CD4-positive, alpha-beta memory T cell (primary cell): ENCODE results near the gene CMPK1. TPM values are rescaled to one million over a fixed set of nuclear protein-coding genes. Genes with fewer than 3 reads are reported as not detected.

Source experiments
- CTCF ChIA-PET: fragments of 350-600 bp; sonication (Branson Sonifier 250); formaldehyde crosslinking; loops from one replicate; lab custom pipeline; 2021; ENCODE audit warnings: inconsistent platforms; ENCODE audit not compliant: partially characterized antibody; lab: Charles Lee
- POLR2A ChIA-PET: fragments of 350-600 bp; sonication (Branson Sonifier 250); formaldehyde crosslinking; loops from one replicate; lab custom pipeline; 2021; ENCODE audit not compliant: partially characterized antibody; lab: Charles Lee
- DNase-seq, 5 donors: peaks; one replicate each; pipeline versions ENCODE4 v3.0.0 to v3.0.0-alpha.2; 2020 to 2022; ENCODE audit warnings: mixed read lengths in 1 of 5
- H3K27ac ChIP-seq: one replicate; pipeline ENCODE4 v1.7.0; 2013; ENCODE audit warnings: low read depth, low read length
- H3K27me3 ChIP-seq: 2 replicates; pipeline ENCODE4 v1.7.0; 2013; ENCODE audit warnings: mild to moderate bottlenecking, low read length, moderate library complexity; ENCODE audit not compliant: insufficient read depth
- H3K36me3 ChIP-seq: 2 replicates; pipeline ENCODE4 v1.7.0; 2013; ENCODE audit warnings: mild to moderate bottlenecking, low read length, moderate library complexity; ENCODE audit not compliant: insufficient read depth
- H3K4me1 ChIP-seq: 2 replicates; pipeline ENCODE4 v1.7.0; 2013; ENCODE audit warnings: mild to moderate bottlenecking, low read length, moderate library complexity; ENCODE audit not compliant: insufficient read depth
- H3K4me3 ChIP-seq, 2 donors: one replicate each; pipeline ENCODE4 v1.7.0; 2013; ENCODE audit warnings: low read length in 2 of 2, mild to moderate bottlenecking in 1 of 2
- H3K9me3 ChIP-seq, 2 donors: one replicate each; pipeline ENCODE4 v1.7.0; 2013; ENCODE audit warnings: low read length in 2 of 2, control low read depth in 1 of 2; ENCODE audit not compliant: control insufficient read depth in 1 of 2
- H3K27ac Mint-ChIP-seq, 7 donors: one replicate each; pipeline ENCODE4 v1.8.0; 2020 to 2021; ENCODE audit warnings: mixed read lengths in 7 of 7, mild to moderate bottlenecking in 6 of 7, inconsistent platforms in 3 of 7, moderate library complexity in 3 of 7
- H3K27me3 Mint-ChIP-seq, 2 donors: one replicate each; pipeline ENCODE4 v1.8.0; 2020 to 2021; ENCODE audit warnings: mixed read lengths in 2 of 2
- H3K36me3 Mint-ChIP-seq, 2 donors: one replicate each; pipeline ENCODE4 v1.8.0; 2020 to 2021; ENCODE audit warnings: mixed read lengths in 2 of 2, inconsistent platforms in 1 of 2, mild to moderate bottlenecking in 1 of 2
- H3K4me1 Mint-ChIP-seq, 4 donors: one replicate each; pipeline ENCODE4 v1.8.0; 2020 to 2021; ENCODE audit warnings: mixed read lengths in 4 of 4, mild to moderate bottlenecking in 1 of 4
- H3K4me3 Mint-ChIP-seq, 8 donors: one replicate each; pipeline ENCODE4 v1.8.0; 2020 to 2021; ENCODE audit warnings: mixed read lengths in 8 of 8, mild to moderate bottlenecking in 7 of 8, moderate library complexity in 6 of 8, inconsistent platforms in 3 of 8
- H3K9me3 Mint-ChIP-seq, 8 donors: one replicate each; pipeline ENCODE4 v1.8.0; 2020 to 2021; ENCODE audit warnings: mixed read lengths in 8 of 8, mild to moderate bottlenecking in 5 of 8, inconsistent platforms in 3 of 8, moderate library complexity in 1 of 8
- intact Hi-C: fragments of 100-400 bp; cut with micrococcal nuclease; formaldehyde crosslinking; loops from one replicate; pipeline ENCODE4 v1.15.1; 2023
- polyA plus RNA-seq, 2 donors: library from polyadenylated mRNA; unstranded; fragments of 300-500 nt; fragmentation: Illumina TruSeq; gene quantifications; one replicate each; pipeline ENCODE4 v1.2.3, GENCODE V29; 2021
- total RNA-seq, 2 experiments: library from RNA; stranded (reverse); gene quantifications; one replicate each; pipeline ENCODE4 v1.2.3, GENCODE V29; 2021

Gene CMPK1
- total and polyA plus RNA-seq, 4 experiments from 2014 or later = 152 to 216 (median 166) TPM

DNA sequence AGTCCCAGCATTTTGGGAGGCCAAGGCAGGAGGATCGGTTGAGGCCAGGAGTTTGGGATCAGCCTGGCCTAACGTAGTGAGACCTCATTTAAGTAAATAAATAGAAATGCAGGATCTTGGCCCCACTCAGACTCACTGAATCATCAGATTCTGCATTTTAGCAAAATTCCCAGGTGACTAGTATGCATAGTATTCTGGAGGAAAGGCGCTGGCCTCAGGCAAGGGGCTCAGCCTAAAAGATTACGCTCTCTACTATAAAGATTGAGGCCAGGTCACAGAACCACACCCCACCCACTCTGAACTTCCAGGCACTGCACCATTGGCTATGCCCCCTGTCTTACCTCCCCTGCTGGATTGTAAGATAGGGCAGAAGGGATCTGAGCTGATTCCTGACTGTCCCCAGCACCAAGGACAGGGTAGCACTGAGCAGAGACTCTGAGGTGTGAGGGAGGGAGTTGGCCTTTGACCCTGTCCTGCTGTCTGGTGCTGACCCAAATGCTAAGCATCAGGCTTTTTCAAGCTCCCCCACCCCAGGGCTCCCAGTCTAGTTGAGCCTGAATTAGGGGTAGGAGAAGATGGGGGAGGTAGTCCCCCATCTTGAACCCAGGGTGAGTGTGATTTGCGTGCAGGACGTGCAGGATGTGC lies 85.2 kb downstream of the CMPK1 start:
- POLR2A ChIA-PET = no interaction called here

DNA sequence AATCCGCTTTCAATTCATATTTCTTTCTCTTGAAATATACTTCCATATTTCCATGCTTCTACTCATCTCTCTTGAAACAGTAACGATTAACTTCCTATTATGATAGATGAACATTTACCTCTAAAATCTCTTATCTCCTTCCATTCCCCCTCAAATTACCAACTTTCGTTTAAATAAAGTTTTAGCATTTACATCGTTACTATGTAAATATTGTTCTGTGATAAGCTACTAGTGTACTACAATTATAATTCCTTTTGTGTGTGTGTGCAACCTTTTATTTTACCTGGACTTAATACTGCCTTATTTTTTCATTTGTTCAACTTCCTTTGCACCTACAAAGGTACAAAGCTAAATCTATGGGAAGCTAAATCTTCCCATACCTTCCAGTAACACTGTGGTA lies 87.0 kb downstream of the CMPK1 start:
- no peak overlapping the region for H3K4me3 Mint-ChIP-seq
- DNase-seq = no peak
- ChIA-PET CTCF (interaction anchor here (0.9 to 2.9 kb wide), 4 partner anchors 11 to 242 kb away, joined by 3 to 12 read pairs (median 4); partner anchors contain the start of gene FOXD2), POLR2A (interaction anchor here (1.0 kb wide), 1 partner anchor 15 kb away, joined by 3 read pairs; no protein-coding TSS in a partner anchor)
- Histone ChIP-seq H3K36me3 (no peaks in the 10 kb centered on the region), H3K9me3 (no peaks in the 10 kb centered on the region), H3K4me1 (no peaks in the 10 kb centered on the region), H3K27me3 (peaks cover 9% of the 10 kb centered on the region), H3K4me3 (no peak overlapping the region), H3K27ac (no peak overlapping the region)
- no peak overlapping the region for H3K27ac Mint-ChIP-seq
- intact Hi-C loops = no loop called here
- peaks cover 20 to 21% of the 10 kb centered on the region in 2 donors for H3K27me3 Mint-ChIP-seq
- peaks cover 0 to 3% of the 10 kb centered on the region in 2 donors for H3K36me3 Mint-ChIP-seq
- peaks cover 0 to 2% (median 0%) of the 10 kb centered on the region in 8 donors for H3K9me3 Mint-ChIP-seq
- peaks cover 0 to 12% (median 6%) of the 10 kb centered on the region in 4 donors for H3K4me1 Mint-ChIP-seq

More for the DNA sequence above, 85.2 kb downstream of the CMPK1 start:
- Histone ChIP-seq H3K4me3 (no peak overlapping the region), H3K27ac (no peak overlapping the region), H3K4me1 (no peaks in the 10 kb centered on the region), H3K9me3 (no peaks in the 10 kb centered on the region), H3K27me3 (peaks cover 9% of the 10 kb centered on the region), H3K36me3 (no peaks in the 10 kb centered on the region)
- Mint-ChIP-seq H3K9me3 (peaks cover 0 to 2% (median 0%) of the 10 kb centered on the region in 8 donors), H3K27me3 (peaks cover 33 to 34% of the 10 kb centered on the region in 2 donors), H3K27ac (no peak overlapping the region), H3K36me3 (peaks cover 0 to 3% of the 10 kb centered on the region in 2 donors), H3K4me1 (peaks cover 0 to 22% (median 3%) of the 10 kb centered on the region in 4 donors), H3K4me3 (no peak overlapping the region)
- CTCF ChIA-PET = interaction anchor here (1.2 to 2.9 kb wide), 2 partner anchors 13 to 19 kb away, joined by 3 to 12 read pairs; no protein-coding TSS in a partner anchor
- intact Hi-C loops = no loop called here
- no peak for DNase-seq

DNA sequence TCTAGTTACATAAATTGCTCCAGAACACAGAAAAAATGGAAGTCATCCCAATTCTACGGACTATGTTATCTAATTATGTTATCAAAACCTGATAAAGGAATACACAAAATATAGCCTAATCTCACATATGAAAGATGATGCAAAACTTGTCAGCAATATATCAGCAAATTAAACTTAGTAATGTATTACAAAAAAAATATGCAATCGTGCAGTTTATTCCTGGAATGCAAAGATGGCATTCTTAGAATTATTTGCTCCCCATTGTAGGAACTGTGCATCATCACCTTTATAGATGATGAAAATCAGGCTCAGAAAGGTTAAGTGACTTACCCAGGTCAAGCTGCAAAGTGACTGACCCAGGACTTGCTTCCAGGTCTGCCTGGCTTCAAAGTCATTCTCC lies 90.3 kb downstream of the CMPK1 start:
- ChIA-PET CTCF (interaction anchor here (1.0 to 2.6 kb wide), 4 partner anchors 12 to 244 kb away, joined by 3 to 9 read pairs (median 4); partner anchors contain the start of gene FOXD2), POLR2A (no interaction called here)
- H3K4me3 ChIP-seq = no peak overlapping the region
- peaks cover 0 to 5% (median 0%) of the 10 kb centered on the region in 4 donors for H3K4me1 Mint-ChIP-seq
- intact Hi-C loops = loop anchor here (1.0 kb wide), 1 partner anchor 231 kb away; no protein-coding TSS in a partner anchor
- no peaks in the 10 kb centered on the region for H3K9me3 ChIP-seq
- H3K27ac ChIP-seq = no peak overlapping the region
- H3K27me3 Mint-ChIP-seq = peaks cover 1 to 3% of the 10 kb centered on the region in 2 donors
- peaks cover 0 to 3% of the 10 kb centered on the region in 2 donors for H3K36me3 Mint-ChIP-seq
- no peak overlapping the region for H3K4me3 Mint-ChIP-seq
- H3K4me1 ChIP-seq = no peaks in the 10 kb centered on the region
- no peak for DNase-seq
- H3K36me3 ChIP-seq = no peaks in the 10 kb centered on the region
- no peaks in the 10 kb centered on the region for H3K27me3 ChIP-seq
- H3K9me3 Mint-ChIP-seq = no peaks in the 10 kb centered on the region
- no peak overlapping the region for H3K27ac Mint-ChIP-seq

DNA sequence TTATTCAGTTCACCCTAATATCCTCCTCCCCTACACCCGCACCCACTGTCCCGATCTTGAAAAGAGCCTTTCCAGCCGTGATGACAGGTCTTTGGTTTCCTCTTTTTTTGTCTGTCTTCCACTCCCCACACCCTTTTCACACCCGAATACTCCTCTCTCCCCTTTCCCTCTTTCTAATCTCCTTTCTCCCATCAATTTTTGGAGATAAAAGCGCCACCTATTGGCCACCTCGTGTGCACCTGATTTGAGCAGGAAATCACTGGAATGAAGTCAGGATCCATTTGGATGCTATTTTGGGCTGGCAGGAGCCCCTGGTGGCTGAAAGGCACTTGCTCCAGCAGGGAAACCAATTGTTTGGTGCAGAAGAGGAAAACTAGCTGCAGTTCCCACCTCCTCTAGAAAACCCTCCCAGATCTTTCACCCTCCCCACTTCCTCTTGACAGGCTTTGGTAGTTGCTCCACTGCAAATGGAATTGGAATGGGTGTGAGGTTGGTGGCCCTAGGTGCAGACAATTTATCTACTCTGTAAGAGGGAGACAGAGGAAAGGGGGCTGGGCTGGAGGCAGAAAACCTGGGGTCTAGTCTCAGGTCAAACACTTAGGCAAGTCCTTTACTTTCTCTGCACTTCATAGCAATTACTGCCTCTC lies 90.9 kb downstream of the CMPK1 start:
- Histone ChIP-seq H3K27ac (no peak overlapping the region), H3K27me3 (no peaks in the 10 kb centered on the region), H3K4me1 (no peaks in the 10 kb centered on the region), H3K36me3 (no peaks in the 10 kb centered on the region), H3K4me3 (no peak overlapping the region), H3K9me3 (no peaks in the 10 kb centered on the region)
- Mint-ChIP-seq H3K4me1 (peaks cover 0 to 5% (median 0%) of the 10 kb centered on the region in 4 donors), H3K36me3 (peaks cover 0 to 3% of the 10 kb centered on the region in 2 donors), H3K27me3 (no peaks in the 10 kb centered on the region), H3K9me3 (no peaks in the 10 kb centered on the region), H3K4me3 (no peak overlapping the region), H3K27ac (no peak overlapping the region)
- intact Hi-C loops = loop anchor here (1.0 kb wide), 1 partner anchor 231 kb away; no protein-coding TSS in a partner anchor
- ChIA-PET POLR2A (no interaction called here), CTCF (interaction anchor here (1.0 to 2.6 kb wide), 4 partner anchors 11 to 286 kb away, joined by 3 to 9 read pairs (median 3); partner anchors contain the start of gene FOXD2)
- DNase-seq = no peak

Other genes with a start within 250 kb of the CMPK1 start
- gene CYP4A22, start 196.3 kb upstream of the CMPK1 start, total RNA-seq = not detected
- not detected for gene CYP4A22, start 196.3 kb upstream of the CMPK1 start, polyA plus RNA-seq
- not detected for gene PDZK1IP1, start 143.8 kb upstream of the CMPK1 start, total RNA-seq
- not detected for gene PDZK1IP1, start 143.8 kb upstream of the CMPK1 start, polyA plus RNA-seq
- gene TAL1, start 101.6 kb upstream of the CMPK1 start, total RNA-seq = not detected
- gene TAL1, start 101.6 kb upstream of the CMPK1 start, polyA plus RNA-seq = not detected
- gene STIL, start 19.6 kb upstream of the CMPK1 start, total RNA-seq = 1 to 10 TPM; 1.6 to 2.6 TPM
- gene STIL, start 19.6 kb upstream of the CMPK1 start, polyA plus RNA-seq = under 1 TPM; 0.34 to 0.89 TPM
- not detected for gene FOXE3, start 82.5 kb downstream of the CMPK1 start, total RNA-seq
- gene FOXE3, start 82.5 kb downstream of the CMPK1 start, polyA plus RNA-seq = not detected
- gene FOXD2, start 104.3 kb downstream of the CMPK1 start, total RNA-seq = under 1 TPM; 0.64 to 0.73 TPM
- under 1 TPM; 0.07 to 0.11 TPM for gene FOXD2, start 104.3 kb downstream of the CMPK1 start, polyA plus RNA-seq